Measurements from ENCODE around the gene NUDT15.
"Not testable (repeated sequence)": the region's sequence is repeated elsewhere in the genome, so short reads cannot be mapped to it uniquely, and the experiment has no call there.

DNA sequence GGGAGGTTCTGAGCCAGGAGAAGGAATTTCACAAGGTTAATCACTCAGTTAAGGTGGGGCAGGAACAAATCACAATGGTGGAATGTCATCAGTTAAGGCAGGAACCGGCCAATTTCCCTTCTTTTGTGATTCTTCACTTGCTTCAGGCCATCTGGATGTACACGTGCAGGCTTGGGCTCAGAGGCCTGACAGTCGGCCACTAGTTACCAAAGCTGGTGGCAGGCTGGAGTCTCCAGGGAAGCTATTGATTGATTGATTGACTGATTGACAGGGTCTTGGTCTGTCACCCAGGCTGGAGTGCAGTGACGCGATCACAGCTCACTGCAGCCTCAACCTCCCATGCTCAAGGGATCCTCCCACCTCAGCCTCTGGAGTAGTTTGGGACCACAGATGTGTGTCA lies 35.5 kb upstream of the NUDT15 start:
- TF ChIP-seq, protein P1, sequence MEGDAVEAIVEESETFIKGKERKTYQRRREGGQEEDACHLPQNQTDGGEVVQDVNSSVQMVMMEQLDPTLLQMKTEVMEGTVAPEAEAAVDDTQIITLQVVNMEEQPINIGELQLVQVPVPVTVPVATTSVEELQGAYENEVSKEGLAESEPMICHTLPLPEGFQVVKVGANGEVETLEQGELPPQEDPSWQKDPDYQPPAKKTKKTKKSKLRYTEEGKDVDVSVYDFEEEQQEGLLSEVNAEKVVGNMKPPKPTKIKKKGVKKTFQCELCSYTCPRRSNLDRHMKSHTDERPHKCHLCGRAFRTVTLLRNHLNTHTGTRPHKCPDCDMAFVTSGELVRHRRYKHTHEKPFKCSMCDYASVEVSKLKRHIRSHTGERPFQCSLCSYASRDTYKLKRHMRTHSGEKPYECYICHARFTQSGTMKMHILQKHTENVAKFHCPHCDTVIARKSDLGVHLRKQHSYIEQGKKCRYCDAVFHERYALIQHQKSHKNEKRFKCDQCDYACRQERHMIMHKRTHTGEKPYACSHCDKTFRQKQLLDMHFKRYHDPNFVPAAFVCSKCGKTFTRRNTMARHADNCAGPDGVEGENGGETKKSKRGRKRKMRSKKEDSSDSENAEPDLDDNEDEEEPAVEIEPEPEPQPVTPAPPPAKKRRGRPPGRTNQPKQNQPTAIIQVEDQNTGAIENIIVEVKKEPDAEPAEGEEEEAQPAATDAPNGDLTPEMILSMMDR (conservative IDR thresholded peaks at IDR 0.05; ENCODE audit: low read length), result not testable (repeated sequence)
- not testable (repeated sequence) for TF ChIP-seq EZH2phosphoT487 (IDR thresholded peaks at IDR 0.05; ENCODE audit: borderline replicate concordance, low read depth, low read length)

Data from OCI-LY7 (cell line).